Measurements from ENCODE around the gene PUM1.
A peak's percentile ranks its signal among the peaks of the same experiment; 100 is the strongest.

DNA sequence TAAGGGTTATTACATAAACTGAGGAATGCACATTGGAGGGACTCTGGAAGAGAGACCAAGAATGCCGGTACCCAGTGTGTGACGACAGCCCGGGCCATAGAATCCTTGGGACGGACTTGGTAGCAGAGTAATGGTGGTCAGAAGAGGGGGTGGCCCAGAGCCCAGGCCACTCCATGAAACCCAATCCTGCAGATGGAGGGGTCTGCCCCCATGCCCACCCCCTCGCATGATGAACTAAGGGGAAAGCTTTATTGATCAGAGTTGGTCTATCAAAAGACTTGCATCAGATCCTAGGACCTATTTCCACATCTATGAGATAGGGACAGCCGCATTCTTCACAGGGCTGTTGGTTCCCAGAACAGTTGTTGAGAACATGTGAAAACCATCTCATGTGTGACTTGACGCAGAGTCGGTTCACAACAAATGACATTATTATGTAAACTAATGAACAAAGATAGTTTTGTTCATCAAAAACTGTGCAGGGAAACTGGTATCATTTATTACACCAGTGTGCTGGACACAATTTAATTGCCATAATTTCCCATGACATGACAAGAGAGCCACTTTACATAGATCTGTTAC, 135.5 kb downstream of the PUM1 start:
- peak; percentile 14; the same call in 1 of the 2 replicates for TF ChIP-seq POLR2AphosphoS5 (IDR thresholded peaks at IDR 0.05; ENCODE audit: low read depth, low read length)
- no peak for TF ChIP-seq TAF1 (IDR thresholded peaks at IDR 0.05; ENCODE audit: borderline replicate concordance, insufficient read depth, low read length)
- TF ChIP-seq FOXP2 (optimal IDR thresholded peaks at IDR 0.05; ENCODE audit: borderline replicate concordance, extremely low read depth, extremely low read length, insufficient read depth), result no peak

Data from PFSK-1 (cell line).